NCI-H446 treated with DMSO at 0.1 percent for 48 hours (cell line): ENCODE results near the gene ADAMTS7.
"Not testable (repeated sequence)": the region's sequence is repeated elsewhere in the genome, so short reads cannot be mapped to it uniquely, and the experiment has no call there.

Experiments
- DNase-seq: peaks from one replicate; lab custom pipeline; 2025; lab: John Stamatoyannopoulos, UW

The ADAMTS7 gene

DNA sequence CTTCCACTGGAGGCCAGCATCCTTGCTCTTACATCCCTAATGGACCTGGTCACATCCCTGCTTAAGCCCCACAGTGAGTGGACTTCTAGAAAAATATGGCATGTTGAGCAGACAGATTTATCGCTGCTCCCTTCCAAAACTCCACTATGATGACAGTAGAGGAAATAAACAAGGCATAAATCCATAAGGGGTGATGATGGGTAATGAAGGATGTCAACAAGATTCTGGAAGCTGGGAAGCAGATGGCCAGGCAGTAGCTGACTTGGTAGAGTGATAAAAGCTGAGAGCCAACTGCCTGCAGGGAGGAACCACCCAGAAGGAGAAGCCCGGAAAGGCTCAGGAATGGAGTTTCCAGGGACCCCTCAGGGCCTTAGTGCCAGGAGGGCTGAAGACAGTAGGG is 28.9 kb downstream of the ADAMTS7 start:
- DNase-seq = peak; percentile 56

DNA sequence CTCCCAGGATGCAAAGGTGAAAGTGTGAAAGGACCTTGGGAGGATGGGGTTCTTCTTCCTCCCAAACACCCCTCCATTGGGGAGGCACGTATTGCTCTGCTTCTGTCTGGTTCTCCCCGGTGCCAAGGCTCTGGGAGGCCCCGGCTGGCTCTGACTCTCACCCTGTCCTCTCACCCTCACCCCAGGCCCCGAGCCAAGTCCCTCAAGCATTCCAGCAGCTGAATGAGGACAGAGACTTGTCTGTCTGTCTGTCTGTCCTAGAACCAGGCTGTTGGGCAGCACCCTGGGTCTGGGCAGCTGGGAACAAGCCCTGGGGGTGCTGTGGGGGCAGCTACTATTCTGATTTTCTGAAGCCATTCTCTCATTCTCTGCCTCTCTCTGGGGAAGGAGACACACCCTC is 29.9 kb downstream of the ADAMTS7 start:
- DNase-seq = not testable (repeated sequence)

DNA sequence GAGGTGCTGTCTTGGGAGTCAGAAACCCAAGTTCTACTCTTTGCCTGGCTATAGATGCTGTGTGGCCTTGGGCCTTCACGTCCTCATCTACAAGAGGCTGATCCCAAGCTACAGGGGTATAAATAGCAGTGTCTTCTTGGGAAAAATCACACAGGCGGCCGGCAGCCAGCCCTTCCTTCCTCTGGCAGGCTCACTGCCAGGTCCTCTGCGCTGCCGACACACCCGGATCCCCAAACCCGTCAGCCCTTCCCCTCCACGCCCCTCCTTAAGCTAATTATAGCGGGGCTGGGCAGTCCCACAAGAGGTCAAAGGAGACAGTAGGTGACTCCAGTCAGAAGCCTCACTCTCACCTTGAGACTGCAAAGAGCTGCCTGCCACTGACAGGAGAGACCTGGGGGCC is 31.3 kb downstream of the ADAMTS7 start:
- not testable (repeated sequence) for DNase-seq

DNA sequence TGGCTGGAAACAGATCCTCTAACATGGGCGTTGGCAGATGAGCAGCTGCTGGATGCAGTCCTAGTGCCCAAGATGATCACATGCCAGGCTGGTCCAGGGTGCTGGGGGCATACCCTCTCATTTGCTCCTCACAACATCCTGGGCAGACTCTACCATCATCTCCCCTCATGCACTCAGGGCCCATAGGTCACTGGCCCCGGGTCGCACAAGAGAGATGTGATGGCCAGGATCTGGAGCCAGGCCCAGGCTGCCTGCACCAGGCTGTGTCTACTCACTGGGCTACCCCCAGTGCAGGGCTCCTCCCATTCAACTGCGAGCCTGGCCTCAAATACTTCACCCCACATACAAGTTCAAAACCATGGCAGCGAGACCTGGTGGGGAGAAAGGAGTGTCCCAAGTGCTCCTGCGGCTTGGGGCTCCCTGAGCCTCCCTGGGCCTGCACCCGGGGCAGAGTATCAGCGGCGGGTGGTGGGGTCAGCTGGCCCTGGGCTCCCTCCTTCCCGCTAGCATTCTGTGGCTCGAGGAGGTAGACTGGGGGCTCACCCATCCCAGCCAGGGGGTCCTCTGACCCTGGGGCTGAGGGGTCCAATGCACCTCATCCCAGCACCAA is 32.0 kb downstream of the ADAMTS7 start:
- not testable (repeated sequence) for DNase-seq

DNA sequence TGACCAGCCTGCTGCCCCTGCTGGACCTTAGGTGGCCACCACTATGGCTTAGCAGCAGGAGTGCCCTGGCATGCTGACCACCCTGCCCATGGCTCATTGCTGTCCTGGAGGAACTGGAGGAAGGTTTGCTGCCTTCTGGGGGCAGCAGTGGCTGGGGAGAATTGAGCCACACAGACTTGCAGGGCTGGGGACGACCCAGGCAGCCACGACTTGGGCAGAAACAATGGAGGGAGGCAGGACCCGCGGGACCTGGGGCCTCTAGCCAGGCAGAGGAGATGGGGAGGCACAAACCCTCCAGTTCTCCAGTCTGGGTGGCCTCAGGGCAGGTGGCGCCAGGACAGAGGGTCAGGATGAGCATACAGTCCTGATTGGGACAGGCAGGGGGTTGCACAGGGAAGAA is 32.8 kb downstream of the ADAMTS7 start:
- no peak for DNase-seq

- DNase-seq = peak; percentile 63
Measured at GRCh38 chr15:78777953-78778345, 33.3 kb downstream of the ADAMTS7 start.

DNA sequence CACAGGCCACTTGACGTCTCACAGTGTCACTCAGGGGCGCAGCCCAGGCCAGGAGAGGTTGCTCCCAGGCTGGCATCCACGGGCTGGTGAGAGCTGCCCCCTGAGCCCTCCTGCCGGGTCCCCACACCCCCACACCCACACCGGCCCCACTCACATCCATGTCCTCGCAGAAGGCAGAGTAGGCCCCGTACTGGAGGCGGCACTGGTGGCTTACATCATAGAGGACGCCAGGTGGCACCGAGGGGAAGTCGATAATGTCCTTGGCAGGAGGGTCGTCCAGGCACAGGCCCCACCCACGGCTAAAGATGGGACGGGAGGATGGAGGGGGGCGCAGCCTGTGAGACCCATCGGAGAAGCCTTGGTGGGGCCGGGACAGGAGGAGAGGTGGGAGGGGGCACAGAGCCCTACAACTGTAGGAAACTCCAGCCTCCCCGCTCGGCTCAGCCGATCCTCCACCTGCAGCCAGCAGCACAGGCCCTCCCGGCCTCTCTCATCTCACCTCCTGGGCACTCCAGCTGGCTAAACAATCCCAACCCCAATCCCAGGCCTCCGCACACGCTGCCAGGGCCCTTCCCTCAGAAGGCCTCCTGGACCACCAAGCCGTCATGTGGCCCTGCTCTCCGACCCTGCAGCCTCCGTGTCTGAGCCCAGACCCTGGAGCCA is 33.8 kb downstream of the ADAMTS7 start:
- DNase-seq = not testable (repeated sequence)

DNA sequence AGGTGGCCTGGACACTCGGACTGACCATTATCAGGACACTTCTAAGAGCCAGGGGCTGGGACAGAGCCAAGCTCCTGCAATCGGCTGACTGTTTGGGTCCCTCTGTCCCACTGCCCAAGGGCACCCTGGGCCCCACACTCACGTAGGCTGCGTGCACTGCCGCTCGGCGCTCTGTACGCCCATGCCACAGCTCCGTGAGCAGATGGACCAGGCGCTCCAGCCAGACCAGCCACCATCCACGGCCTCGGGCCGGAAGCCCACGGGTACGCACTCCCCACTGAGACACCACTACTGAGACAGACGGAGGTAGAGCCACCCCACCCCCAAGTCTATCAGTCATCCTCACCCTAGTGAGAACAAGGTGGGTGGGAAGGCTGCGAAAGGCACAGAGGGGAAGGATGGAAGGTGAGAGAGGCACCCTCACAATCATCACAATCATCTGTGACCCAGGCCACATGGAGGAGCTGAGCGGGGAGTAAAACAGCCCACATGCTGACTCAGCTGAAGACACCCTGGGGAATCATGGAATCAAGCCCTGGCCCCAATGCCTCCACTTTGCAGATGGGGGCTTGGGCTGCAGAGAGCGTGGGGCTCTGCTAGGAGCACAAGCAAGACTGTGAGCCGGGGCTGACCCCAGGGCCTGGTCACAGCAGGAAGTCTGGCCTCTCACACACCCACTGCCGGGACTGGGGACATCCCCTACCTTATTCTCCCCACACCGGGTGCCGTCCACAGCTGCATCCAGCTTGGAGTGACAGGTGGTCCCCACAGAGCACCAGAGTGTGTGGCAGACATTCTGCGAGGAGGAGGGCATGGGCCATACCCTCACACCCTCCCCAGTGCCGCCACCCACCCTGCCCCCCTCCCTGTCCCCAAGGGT is 35.0 kb downstream of the ADAMTS7 start:
- DNase-seq = not testable (repeated sequence)

DNA sequence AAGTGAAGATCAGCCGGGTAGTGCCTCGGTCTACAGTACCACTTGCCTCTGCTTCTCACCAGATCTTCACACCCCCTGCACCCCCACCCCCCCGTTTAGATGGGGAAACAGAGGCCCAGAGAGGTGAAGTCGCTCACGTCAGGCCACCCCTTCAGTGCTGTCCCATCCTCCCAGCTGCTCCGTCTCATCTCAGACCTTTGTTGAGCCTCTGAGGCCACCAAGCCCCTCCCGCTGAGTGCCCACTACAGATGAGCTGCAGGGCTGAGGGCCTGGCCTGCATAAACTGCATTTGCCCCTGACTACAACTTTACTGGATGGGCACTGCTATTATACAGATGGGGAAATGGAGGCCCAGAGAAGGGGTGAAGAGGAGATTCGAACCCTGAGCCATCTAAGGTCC is 35.8 kb downstream of the ADAMTS7 start:
- DNase-seq = no peak

DNA sequence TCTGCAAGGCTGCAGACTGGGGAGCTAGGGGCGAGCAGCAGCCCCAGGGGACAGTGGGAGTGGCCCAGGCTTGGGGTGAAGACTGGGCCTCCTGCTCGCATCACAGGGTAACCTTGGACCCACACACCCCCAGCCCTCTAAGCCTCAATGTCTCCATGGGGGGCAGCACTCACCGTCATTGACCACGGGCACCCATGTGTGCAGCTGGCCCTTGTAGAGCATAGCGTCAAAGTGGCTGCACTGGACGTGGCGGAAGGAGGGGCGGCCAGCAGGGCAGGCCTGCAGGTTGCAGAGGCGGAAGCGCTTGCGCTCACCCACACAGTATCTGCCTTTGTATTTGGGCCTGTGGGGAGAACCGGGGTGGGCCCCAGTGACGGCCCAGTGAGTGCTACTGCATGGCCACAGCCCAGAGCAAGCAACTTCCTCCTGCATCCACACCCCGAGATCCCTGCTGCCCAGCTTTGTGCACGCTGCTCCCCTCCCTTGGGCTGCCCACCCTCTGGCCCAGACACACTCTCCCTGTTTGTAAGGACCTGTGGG is 36.7 kb downstream of the ADAMTS7 start:
- not testable (repeated sequence) for DNase-seq

DNA sequence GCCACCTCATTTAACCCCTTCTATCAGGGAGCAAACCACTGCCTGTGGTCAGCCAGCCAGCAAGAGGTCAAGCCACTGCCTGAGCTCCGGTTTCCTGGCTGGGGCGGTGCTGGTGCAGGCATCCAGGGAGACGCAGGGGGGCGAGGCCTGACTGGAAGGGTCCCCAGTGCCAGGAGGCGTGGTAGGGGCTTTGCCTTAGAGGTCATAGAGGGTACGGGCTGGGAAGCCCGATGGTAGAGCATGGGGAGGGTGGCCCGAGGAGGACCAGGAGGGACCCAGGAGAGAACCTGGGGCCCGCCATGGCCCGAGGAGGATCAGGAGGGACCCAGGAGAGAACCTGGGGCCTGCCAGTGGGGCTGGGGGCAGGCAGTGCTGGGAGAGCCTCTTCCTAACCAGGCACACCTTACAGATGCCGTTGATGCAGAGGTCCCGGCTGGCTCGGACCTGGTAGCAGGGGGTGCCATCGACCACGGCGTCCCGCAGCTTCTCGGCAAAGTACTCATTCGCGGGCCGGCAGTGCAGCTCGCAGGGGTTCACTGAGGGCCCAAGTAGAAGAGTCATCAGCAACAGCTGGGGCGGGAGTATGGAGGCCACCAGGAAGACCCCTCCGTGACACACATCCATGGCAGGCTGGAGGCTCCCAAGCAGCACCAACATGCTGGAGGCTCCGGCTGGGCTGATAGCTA is 37.4 kb downstream of the ADAMTS7 start:
- not testable (repeated sequence) for DNase-seq

GRCh38 chr15:78772738-78773137 is 38.5 kb downstream of the ADAMTS7 start:
- DNase-seq = no peak

DNA sequence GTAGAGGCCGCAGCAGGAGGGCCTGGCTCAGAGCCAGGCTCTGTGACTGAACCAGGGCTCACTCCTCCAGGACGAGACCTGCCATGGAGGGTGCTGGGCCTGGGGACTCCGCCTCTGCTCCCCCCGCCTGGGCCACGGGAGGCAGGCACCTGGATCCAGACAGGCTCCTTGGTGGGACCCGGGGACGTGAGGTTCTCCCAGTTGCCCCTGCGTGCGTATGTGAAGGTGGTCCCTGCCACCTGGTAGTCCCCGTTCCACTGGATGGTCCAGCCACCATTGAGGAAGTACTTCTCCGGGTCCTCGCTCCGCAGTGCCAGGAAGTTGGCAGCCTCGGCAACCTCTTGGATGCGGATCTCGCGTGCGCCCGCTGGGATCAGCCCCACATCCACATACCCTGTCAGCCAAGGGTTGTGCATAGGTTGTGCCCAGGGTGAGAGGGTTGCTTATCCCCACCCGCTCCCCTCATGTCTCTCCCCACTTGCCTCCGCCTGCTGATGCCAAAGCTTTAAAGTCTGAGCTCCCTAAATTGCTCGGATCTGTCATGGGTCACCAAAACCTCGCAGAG is 39.7 kb downstream of the ADAMTS7 start:
- DNase-seq = not testable (repeated sequence)

GRCh38 chr15:78771020-78771419 is 40.2 kb downstream of the ADAMTS7 start:
- DNase-seq = not testable (repeated sequence)

DNA sequence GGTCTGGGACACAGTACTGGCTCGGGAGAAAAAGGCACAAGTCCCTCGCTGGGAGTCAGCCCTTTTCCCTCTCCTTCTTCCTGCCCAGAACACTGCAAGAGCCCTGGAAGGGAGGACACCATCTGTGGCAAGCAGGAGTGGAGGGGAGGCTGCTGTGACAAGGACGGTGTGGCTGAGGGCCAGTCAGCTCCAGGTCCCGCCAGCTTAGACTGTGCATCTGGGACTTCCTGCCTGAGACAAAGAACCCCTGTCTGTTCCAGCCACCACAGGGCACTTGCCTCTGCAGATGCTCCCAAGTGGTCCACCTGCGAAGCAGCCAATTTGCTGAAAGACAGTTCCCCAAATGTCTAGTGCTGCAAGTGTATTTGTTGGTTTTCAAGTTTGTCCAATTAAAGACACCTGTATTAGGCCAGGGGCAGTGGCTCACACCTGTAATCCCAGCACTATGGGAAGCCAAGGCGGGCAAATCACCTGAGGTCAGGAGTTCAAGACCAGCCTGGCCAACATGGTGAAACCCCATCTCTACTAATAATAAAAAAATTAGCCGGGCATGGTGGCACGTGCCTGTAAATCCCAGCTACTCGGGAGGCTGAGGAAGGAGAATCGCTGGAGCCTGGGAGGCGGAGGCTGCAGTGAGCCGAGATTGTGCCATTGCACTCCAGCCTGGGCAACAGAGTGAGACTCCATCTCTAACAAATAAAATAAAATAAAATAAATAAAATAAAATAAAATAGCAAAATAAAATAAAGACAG is 41.6 kb downstream of the ADAMTS7 start:
- not testable (repeated sequence) for DNase-seq

GRCh38 chr15:78768531-78769408 is 42.5 kb downstream of the ADAMTS7 start:
- no peak for DNase-seq

DNA sequence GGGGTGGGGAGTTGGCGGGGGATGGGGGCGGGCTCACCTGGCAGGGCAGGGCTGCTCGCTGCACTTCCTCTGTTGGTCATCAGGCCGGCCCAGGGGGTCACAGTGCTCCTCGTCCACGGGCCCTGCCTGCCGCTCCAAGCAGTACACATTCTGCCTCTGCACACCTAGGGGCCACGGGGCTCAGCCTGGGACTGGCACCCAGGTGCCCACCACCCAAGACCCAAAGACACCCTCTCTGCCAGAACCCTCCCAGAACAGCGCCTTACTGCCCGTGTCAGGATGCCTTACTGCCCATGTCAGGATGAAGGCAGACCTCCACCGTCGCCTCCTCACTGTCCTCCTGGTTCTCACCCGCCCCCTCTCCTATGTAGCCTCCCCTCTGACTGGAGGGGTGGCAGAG is 43.2 kb downstream of the ADAMTS7 start:
- DNase-seq = no peak

DNA sequence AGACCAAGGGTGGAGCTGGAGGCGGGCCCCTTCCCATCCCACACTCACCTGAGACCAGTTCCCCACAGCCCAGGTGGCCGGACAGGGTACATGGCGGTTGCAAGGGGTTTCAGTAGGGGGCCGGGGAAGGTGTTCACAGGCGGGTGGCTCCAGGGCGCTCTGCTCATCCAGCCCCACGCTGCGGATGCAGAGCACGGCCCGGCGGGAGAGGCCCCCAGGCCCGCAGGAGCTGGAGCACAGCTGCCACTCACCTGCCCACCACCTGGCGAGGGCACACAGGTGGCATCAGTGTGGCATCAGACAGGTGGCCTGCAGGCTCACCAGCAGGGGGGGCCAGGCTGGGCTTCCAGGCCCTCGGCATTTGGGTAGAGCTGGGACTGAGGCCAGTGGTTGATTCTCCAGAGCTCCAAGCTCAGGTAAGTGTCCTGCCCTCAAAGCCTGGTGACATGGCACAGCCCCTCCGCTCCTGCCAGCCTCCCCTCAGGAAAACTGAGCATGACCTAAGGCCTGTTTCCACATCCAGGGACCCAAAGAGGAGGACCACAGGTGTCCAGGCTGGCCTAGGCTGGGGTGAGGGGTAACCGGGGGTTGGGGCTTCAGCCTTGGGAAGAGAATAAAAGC is 43.8 kb downstream of the ADAMTS7 start:
- no peak for DNase-seq

GRCh38 chr15:78766641-78767071 is 44.6 kb downstream of the ADAMTS7 start:
- DNase-seq = not testable (repeated sequence)
